ENCODE measurements around the gene CD177.

GRCh38 chr19:43305642-43306041 is 47.8 kb upstream of the CD177 start:
- TF ChIP-seq CTCF (IDR thresholded peaks at IDR 0.05) (no peak), POLR2A (IDR thresholded peaks at IDR 0.05) (no peak)
